Measurements from ENCODE around the gene HYI.
"Not testable (repeated sequence)": the region's sequence is repeated elsewhere in the genome, so short reads cannot be mapped to it uniquely, and the experiment has no call there.

HYI gene

GRCh38 chr1:43426221-43426620, 27.5 kb downstream of the HYI start:
- no peak for DNase-seq

DNA sequence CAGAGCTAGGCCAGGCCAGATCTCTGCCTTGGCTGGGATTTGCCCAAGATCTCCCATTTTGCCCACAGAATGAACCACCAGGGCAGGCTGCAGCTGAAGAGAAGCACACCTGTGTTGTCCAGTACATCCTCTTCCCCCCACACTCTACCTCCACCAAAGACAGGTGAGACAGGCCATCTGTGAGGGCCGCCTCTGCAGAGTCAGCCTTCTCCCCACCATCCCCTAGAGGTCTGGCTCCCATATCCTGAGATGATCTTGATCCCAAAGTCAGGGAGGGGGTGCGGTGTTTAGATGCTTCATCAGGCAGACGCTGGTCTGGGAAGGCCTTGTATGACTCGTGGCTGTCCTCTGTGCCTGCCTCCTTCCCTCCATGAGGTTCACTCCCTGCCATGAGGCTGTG, 28.7 kb downstream of the HYI start:
- DNase-seq: no peak

GRCh38 chr1:43423672-43424550, 29.8 kb downstream of the HYI start:
- no peak for DNase-seq

DNA sequence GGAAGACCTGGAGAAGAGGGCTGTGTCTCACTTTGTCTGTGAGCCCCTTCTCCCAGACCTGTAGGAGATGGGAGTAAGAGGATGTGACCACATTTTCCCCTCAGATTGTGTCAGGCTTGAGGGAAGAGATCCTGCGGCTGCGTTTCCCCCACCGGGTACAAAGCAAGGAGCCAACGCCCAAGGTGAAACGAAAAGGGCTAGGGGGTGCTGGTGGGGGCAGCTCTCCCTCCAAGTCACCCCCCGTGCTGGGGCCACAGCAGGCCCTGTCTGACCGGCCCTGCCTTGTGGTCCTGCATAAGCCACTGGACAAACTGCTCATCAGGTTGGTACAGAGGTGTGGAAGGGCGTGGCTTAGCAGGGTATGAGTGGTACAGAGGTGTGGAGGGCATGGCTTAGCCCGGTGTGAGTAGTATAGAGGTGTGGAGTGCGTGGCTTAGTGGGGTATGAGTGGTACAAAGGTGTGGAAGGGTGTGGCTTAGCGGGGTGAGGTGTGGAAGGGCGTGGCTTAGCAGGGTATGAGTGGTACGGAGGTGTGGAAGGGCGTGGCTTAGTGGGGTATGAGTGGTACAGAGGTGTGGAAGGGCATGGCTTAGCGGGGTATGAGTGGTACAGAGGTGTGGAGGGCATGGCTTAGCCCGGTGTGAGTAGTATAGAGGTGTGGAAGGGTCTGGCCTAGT, 30.6 kb downstream of the HYI start:
- DNase-seq: no peak

GRCh38 chr1:43421976-43422750, 31.6 kb downstream of the HYI start:
- DNase-seq: no peak

- no peak for DNase-seq
Observed at GRCh38 chr1:43421396-43421795, 32.3 kb downstream of the HYI start.

DNA sequence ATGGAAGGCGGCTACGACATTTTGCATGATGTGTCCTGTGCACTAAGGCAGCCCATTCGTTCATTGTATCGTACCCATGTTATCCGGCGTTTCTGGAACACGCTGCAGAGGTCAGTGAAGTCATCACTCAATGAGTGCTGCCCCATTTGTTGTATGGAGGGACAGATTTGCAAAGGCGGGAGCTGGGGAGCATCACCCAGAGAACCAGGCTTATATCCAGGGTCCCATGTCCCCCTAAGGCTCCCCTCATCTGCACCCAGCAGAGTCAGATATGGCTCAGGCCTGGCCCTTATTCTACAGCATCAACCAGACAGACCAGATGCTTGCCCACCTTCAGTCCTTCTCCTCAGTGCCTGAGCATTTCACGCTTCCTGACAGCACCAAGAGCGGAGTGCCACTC, 32.9 kb downstream of the HYI start:
- no peak for DNase-seq

DNA sequence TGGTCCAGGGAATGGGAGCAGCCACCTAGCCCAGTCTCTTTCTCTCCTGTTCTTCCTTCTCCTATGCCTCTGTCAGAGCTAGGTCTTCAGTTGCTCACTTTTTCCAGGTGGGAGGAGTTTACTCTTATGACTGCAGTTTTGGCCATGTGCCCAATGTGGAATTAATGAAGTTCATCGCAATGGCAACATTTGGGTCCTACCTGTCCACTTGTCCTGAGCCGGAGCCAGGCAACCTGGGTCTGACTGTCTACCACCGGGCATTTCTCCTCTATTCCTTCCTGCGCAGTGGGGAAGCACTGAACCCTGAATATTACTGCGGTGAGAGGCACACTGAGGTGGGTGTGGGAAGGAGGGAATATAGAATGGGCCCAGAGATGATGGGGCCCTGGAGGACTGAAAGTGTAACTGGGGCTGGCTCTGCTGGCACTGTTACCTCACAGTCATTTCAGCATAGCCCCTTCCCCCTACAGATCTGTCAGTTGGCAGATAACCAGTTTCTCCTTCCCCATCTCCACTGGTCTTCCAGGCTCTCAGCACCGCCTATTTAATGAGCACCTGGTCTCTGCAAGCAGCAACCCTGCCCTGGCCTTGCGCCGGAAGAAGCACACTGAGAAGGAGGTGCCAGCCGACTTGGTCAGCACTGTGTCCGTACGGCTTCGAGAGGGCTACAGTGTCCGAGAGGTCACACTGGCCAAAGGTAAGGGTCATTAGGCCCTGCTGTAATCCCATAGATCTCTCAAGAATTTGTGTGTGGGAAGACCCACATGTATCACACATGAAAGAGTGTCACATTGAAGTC, 33.9 kb downstream of the HYI start:
- DNase-seq: no peak

GRCh38 chr1:43418858-43419257, 34.9 kb downstream of the HYI start:
- no peak for DNase-seq

GRCh38 chr1:43415901-43416300, 37.8 kb downstream of the HYI start:
- DNase-seq: no peak

DNA sequence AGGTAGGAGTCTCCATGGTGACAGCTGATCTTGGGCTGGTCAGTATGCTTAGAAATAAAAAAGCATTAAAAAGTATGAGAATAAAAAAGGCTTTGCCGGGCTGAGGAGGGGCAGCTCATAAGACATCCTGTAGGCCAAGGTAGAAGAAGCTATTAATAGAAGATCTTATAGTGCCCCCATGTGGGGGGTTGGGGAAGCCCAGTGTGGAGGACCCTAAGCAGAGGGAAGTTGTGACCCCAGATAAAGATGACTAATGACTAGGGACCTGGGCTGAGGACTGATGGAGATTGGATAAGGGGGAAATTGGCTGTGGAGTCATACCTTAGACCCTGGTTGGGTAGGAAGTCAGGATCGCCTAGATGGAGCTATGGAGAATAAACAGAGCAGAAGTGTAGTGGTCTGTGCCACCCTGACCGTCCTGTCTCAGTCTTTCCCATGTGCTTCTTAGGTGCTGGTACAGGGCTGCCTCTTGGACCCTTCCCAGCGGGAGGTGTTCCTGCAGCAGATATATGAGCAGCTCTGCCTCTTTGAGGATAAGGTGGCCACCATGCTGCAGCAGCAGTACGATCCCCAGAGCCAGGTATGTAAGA, 39.0 kb downstream of the HYI start:
- DNase-seq: peak; percentile 51 to 52

- DNase-seq: not testable (repeated sequence)
Observed at GRCh38 chr1:43413426-43413825, 40.3 kb downstream of the HYI start.

- no peak for DNase-seq
Observed at GRCh38 chr1:43410571-43410970, 43.2 kb downstream of the HYI start.

GRCh38 chr1:43405876-43406234, 47.9 kb downstream of the HYI start:
- no peak for DNase-seq

DNA sequence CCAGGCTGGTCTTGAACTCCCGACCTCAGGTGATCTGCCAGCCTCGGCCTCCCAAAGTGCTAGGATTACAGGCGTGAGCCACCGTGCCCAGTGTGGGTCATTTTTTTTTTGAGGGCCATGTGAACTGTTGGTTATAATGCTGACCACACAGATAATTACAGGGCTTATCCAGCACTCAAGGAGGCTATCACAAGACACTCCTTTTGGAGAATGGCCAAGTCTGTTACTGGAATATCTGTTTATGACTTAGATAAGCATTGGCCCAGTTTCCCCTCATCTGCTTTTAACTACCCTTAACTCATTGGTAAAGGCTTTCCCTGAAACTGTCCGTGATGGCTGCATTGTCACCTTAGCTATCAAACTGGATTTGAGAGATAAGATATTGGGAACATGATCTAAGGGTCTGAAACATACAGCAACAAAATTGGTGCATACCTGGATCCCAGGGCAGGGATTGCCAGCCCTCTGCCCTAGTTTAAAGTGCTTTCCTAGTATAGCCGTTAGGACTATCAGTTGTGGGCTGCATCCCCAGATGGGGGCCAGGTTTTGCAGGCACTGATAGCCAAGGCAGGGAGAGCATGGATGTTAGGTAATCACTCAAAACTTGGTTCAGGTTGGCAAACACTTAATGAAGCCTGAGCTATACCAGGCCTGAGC, 48.4 kb downstream of the HYI start:
- no peak for DNase-seq

DNA sequence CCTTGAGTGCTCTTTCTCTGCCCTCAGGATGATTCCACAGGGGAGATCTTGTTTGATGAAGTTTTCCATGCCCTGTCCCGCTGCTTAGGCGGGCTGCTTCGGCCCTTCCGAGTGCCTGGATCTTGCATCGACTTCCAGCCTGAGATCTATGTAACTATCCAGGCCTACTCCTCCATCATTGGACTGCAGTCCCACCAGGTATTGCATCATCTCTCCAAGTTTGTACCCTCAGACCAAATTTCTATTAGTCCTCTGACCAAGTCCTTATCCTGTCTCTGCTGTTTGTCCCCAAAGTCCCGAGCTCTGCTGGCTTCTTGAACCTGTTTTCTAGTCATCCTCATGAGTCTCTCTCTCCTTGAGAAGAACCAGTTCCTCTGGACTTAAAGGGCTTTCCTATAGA, 49.4 kb downstream of the HYI start:
- no peak for DNase-seq

DNA sequence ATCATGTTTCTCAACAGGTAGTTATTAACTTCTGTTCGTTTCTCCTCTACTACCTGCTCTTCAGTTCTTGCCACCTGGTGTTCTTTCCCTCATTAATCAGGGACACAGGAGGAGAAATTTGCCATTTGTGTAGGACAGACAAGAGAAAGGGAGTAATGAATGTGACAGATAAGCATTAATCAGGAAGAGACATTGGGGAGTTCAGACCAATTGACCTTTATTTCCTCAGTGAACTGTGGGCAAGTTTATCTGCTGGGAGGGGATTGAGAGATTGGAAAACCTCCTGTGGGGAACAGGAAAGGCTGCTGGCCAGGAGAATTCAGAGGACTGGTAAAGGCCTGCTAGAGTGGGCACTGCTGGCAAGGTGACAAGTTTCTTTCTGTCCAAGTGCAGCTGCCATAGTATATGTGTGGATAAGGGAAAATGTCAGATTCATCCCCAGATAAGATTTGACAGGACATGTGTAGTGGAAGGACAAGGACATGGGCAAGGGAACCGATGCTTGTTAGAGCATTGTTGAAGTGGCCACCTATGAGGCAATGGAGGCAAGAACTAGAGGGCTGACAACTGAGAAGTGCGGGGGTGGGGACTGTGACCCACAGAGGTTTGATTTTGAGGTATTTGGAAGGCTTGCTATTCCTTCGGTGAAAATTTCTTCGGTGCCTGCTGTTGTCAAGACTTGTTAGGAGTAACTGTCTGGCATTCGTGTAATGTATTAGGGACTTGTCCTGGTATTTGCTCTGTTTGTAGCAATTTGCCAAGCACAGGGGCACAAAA, 51.5 kb downstream of the HYI start:
- no peak for DNase-seq

Measured in stimulated activated CD4-positive, alpha-beta T cell treated with anti-CD3 and anti-CD28 coated beads, Interleukin-4, amount 100 ng/mL, for 4 hours (primary cell).